ENCODE results near the gene RHOT1. TPM values are rescaled to one million over a fixed set of nuclear protein-coding genes. Genes with fewer than 3 reads are reported as not detected.
"Not testable (repeated sequence)": the region's sequence is repeated elsewhere in the genome, so short reads cannot be mapped to it uniquely, and the experiment has no call there.

RHOT1 gene
- total RNA-seq, 1 donor from 2014 or later: 61.0 TPM

DNA sequence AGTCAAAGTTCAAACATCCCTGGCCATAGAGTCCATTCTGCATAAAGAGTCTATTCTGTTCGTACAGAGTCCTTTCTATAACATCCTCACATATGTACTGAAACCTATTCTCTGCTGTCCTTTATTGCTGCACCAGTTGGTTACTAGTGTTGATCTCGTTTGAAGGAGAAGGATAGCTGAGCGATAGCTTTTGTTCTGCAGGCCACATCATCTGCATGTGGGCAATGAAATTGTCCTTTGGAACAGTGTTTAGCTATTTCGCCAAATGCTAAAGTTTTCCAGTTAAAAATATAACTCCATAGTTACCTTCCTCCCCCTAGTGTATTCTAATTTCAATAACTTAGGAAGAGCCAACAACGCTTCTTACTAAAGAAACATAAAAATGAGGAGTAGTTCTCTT, 6.0 kb downstream of the RHOT1 start:
- ATAC-seq (ENCODE audit: poor library complexity): no peak
- DNase-seq: no peak
- intact Hi-C loops (cut with DNase I): loop anchor here (10.0 kb wide), 1 partner anchor 144 kb away; the partner anchor contains the start of gene LRRC37B

DNA sequence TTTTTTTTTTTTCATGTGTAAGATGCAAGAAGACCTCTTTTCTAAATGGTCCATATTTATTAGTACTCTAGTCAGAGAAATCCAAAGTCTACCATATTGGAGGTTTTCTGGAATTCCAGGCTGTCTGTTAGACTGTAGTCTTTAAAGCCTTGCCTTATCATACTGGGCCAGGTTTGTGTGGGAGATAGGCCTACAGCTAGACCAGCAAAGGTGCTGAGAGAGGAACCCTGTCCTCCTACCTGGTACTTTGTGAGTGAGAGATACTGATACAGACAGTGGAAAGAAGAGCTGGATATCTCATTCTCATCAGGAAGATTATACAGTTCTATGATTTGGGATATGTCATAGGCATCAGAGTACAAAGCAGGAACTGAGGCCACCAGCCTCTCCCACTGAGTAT, 8.1 kb downstream of the RHOT1 start:
- intact Hi-C loops (cut with DNase I): no loop called here
- ATAC-seq (ENCODE audit: poor library complexity) (no peak), DNase-seq (no peak)

DNA sequence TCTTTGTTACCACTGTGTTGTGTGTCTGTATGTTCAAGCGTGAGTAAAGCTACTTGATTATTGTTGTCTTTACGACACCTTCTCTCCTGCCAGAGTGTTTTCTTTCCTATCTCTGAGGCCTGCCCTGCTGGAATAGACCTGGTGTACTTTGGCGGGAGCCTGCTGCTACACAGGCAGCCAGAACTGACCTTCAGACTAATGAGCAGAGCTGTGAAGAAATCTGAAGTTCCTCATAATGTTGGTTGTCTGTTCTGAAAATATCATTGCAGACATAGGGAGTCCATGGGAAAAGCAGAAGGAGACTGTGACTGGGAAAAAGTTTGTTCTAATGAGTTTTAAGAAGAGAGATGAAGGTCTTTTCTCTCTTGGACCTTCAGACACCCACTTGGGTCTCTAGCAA, 9.8 kb downstream of the RHOT1 start:
- intact Hi-C loops (cut with DNase I): no loop called here
- ATAC-seq (ENCODE audit: poor library complexity) (peak; percentile 91), DNase-seq (no peak)

DNA sequence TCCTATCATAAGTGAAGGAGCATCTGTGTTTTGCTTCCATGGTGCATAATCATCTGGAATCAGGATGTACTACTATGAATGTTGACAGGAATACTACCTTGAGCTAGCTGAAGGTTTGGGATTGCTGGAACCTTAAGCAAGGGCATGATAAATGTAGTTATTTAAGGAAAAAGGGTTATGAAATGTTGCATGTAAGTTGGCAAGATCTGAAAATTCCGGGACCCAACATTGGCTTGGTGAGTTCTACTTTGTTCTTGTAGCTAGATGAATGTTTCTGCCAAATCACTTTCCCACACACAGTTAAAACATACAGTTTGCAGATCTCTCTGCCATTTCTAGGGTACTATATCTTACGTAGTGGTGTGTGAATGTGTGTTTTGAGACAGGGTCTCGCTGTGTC, 13.6 kb downstream of the RHOT1 start:
- intact Hi-C loops (cut with DNase I): no loop called here
- ATAC-seq (ENCODE audit: poor library complexity) (no peak), DNase-seq (no peak)

DNA sequence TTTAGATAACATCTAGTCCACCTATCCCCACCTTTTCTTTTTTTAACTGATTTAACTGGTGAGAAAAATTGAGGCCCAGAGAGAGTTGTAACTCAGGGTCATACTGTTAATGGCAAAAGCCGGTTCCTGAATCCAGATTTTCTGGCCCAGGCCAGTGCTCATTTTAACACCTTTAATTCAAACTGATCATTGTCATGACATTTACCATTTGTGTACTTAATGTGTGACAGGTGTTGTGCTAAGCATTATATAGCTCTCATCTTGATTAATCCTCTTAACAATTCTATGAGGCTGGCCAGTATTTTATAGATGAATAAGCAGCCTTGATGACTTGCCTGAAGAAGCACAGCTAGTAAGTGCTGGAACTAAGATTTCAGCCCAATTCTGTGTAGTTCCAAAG, 14.4 kb downstream of the RHOT1 start:
- DNase-seq: no peak
- intact Hi-C loops (cut with DNase I): no loop called here

DNA sequence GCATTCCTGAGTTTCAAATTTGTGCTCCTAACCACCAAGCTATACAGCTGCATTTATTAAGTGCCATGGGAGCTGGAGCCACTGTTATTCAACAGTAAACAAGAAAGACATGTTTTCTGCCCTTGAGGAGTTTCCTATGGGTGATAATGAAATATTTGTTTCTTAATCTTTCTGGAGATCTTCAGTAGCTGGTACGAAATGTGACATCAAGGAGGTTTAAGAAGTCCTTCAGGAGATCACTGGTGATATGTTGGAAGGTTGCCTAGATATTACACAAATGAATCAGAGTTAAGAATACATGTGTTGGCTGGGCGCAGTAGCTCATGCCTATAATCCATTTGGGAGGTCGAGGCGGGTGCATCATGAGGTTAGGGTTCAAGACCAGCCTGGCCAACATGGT, 14.9 kb downstream of the RHOT1 start:
- ATAC-seq (ENCODE audit: poor library complexity): no peak
- no peak for DNase-seq
- intact Hi-C loops (cut with DNase I): no loop called here

More for the DNA sequence above, 14.4 kb downstream of the RHOT1 start:
- ATAC-seq (ENCODE audit: poor library complexity): no peak

DNA sequence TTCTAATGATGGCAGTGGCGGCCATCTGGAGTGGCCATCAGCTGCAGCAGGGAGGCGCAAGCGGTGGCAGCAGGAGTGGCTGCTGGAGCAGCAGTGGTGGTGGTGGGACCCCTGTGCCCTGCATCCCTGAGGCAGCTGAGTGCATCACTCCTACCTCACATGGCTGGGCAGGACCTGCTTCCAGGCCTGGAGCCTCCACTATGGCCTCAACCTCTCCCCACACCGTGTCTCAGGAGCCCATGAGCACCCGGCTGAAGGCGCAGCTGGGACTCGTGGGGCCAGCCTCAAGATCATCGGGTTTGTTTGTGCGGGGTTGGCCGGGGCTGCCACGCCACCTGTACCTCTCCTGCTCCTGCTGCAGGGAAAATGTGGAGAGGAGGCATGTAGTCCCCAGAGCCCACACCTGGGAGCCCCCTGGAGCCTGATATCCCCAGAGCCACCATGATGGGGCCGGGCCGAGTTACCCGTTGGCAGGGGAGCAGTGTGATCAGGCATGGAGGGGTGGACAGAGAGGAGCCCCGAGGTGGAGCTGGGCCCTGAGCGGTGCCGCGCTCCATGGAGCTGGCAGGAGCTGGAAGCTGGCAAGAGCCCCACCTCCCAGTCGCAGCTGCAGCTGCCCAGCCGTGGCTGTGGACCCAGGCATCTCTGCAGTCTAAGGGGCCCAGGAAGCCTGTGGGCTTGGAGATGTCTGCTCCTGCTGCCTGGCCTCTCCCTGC, 16.7 kb downstream of the RHOT1 start:
- DNase-seq (no peak), ATAC-seq (ENCODE audit: poor library complexity) (peak; percentile 74)
- intact Hi-C loops (cut with DNase I): no loop called here

DNA sequence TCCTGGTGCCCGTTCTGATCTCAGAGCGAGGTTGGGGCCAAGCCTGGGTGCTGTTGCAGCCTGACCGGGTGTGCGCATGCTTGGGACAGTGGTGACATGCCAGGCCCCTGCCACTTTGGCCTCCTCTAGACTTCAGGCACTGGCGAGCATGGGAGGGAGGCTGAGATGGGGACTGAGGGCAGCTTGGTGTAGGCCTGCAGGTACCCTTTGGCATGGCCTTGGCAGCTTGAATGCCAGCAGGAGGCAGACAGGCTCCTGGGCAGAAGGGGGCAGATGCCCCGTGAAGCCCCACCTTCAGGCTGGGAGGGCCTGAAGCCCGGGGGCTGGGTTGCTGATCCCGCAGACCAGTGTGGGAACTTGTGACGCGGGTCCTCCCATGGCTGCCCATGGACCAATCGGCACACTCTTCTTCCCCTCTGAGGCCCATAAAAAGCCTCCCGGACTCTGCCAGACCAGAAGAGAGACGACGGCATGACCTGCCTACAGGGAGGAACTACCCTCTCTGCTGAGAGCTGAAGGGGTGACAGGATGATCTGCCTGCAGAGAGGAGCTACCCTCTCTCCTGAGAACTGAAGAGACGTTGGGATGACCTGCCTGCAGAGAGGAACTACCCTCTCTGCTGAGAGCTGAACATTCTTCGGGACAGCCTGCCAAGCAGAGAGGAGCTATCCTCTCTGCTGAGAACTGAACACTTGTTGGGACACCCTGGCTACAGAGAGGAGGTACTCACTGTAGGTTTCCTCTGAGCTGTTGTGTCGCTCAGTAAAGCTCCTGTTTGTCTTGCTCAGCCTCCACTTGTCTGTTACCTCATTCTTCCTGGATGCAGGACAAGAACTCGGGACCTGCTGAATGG, 17.5 kb downstream of the RHOT1 start:
- ATAC-seq (ENCODE audit: poor library complexity) (peak; percentile 45), DNase-seq (no peak)
- intact Hi-C loops (cut with DNase I): no loop called here

DNA sequence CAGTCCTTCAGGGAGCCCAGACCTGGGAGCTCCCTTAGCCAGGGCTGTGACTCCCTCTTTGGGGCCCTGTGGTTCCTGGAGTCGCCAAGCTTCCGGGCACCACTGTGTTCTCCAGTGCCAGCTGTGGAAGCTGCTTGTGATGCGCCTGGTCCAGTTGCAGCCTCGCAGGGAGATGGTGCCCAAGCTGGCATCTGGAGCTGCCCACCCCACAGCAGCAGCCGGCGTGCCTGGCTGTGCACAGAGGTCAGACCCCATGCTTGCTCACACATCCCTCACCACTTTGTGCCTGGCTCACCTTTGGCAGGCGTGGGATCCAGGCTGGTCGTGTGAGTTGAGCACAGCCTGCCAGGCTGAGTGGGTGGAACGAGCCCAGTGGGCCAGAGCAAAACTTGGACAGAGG, 18.2 kb downstream of the RHOT1 start:
- DNase-seq (no peak), ATAC-seq (ENCODE audit: poor library complexity) (peak; percentile 23)
- intact Hi-C loops (cut with DNase I): no loop called here

DNA sequence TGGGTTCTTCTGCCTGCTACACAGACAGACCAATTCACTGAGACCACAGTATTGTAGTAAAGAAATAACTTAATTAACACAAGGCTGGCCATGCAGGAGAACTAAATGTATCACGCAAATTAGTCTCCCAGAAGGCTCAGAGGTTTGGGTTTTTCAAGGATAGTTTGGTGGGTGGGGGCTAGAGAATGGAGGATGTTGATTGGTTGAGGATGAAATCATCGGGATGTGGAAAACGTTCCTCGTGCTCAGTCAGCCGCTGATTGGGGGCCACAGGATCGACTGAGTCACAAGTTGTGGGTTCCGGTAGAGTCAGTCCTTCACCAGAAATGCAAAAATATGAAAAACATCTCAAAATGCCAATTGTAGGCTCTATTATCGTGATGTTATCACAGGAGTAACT, 18.7 kb downstream of the RHOT1 start:
- intact Hi-C loops (cut with DNase I): no loop called here
- DNase-seq (no peak), ATAC-seq (ENCODE audit: poor library complexity) (no peak)

DNA sequence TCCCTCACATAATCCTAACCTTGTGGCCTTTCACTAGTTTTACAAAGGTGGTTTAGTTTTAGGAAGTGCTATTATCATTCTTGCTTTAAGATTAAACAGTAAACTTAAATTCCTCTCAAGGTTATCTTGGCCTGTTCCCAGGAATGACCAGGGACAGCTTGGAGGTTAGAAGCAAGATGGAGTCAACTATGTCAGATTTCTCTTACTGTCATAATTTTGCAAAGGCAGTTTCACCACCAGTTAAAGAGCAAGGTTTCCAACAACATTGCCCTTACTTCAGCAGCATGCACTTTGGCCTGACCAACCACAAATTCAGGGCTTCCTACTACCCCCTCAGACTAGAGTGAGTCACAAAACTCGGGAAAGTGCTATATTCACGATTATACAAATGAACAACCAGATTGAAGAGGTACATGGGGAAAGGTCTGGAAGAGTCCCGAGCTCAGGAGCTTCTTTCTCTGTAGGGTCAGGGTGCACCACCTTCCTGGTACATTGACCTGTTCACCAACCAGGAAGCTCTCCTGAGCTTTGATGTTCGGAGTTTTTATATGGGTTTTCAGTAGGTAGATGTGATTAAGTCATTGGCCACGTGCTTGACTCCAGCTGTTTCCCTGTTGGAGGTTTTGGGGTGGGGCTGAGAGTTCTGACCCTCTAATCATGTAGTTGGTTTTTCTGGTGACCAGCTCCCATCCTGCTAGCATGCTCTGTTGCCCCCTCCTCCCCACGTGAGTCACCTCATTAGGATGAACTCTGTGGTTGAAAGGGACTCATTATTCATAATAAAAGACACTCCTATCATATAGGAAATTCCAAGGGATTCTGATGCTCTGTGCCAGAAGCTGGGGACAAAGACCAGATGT, 19.4 kb downstream of the RHOT1 start:
- DNase-seq (no peak), ATAC-seq (ENCODE audit: poor library complexity) (no peak)
- intact Hi-C loops (cut with DNase I): no loop called here

DNA sequence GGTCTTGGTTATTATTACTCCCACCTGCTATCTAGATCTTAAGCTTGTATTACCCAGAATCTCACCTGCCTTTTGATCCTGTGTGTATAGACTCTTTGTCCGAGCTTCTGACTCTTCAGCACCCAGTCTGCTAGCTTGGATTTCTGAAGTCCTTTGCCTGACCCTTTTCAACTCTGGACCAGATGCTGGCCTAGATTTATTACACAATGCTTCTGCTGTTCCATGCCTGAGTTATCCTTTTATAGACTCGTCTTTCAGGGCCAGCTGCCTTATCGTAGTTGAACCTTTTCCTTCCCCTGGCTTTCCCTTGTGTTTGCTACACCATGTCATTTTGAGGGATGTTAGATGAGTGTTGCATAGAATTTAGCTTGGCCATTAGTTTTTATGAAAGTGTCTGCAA, 32.6 kb downstream of the RHOT1 start:
- DNase-seq (no peak), ATAC-seq (ENCODE audit: poor library complexity) (peak; percentile 66)
- intact Hi-C loops (cut with DNase I): no loop called here

DNA sequence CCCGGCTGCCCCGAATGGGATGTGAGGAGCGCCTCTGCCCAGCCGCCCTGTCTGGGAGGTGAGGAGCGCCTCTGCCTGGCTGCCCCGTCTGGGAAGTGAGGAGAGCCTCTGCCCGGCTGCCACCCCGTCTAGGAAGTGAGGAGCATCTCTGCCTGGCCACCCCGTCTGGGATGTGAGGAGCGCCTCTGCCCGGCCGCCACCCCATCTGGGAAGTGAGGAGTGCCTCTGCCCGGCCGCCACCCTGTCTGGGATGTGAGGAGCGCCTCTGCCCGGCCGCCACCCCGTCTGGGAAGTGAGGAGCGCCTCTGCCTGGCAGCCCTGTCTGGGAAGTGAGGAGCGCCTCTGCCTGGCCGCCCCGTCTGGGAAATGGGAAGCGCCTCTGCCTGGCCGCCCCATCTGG, 36.4 kb downstream of the RHOT1 start:
- DNase-seq; intact Hi-C loops (cut with DNase I); ATAC-seq (ENCODE audit: poor library complexity): not testable (repeated sequence)

DNA sequence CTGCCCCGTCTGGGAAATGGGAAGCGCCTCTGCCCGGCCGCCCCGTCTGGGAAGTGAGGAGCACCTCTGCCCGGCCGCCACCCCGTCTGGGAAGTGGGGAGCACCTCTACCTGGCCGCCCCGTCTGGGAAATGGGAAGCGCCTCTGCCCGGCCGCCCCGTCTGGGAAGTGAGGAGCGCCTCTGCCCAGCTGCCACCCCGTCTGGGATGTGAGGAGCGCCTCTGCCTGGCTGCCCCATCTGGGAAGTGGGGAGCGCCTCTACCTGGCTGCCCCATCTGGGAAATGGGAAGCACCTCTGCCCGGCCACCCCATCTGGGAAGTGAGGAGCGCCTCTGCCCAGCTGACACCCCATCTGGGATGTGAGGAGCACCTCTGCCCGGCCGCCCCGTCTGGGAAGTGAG, 36.8 kb downstream of the RHOT1 start:
- ATAC-seq (ENCODE audit: poor library complexity); intact Hi-C loops (cut with DNase I); DNase-seq: not testable (repeated sequence)

DNA sequence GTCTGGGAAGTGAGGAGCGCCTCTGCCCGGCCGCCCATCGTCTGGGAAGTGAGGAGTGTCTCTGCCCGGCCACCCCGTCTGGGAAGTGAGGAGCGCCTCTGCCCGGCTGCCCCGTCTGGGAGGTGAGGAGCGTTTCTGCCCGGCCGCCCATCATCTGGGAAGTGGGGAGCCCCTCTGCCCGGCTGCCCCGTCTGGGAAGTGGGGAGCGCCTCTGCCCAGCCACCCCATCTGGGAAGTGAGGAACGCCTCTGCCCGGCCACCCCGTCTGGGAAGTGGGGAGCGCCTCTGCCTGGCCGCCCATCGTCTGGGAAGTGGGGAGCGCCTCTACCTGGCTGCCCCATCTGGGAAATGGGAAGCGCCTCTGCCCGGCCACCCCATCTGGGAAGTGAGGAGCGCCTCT, 37.2 kb downstream of the RHOT1 start:
- ATAC-seq (ENCODE audit: poor library complexity); intact Hi-C loops (cut with DNase I); DNase-seq: not testable (repeated sequence)

DNA sequence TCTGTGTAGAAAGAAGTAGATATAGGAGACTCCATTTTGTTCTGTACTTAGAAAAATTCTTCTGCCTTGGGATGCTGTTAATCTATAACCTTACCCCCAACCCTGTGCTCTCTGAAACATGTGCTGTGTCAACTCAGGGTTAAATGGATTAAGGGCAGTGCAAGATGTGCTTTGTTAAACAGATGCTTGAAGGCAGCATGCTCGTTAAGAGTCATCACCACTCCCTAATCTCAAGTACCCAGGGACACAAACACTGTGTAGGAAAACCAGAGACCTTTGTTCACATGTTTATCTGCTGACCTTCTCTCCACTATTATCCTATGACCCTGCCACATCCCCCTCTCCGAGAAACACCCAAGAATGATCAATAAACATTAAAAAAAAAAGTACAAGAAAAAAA, 38.0 kb downstream of the RHOT1 start:
- peak; percentile 53 for ATAC-seq (ENCODE audit: poor library complexity)
- DNase-seq; intact Hi-C loops (cut with DNase I): not testable (repeated sequence)

DNA sequence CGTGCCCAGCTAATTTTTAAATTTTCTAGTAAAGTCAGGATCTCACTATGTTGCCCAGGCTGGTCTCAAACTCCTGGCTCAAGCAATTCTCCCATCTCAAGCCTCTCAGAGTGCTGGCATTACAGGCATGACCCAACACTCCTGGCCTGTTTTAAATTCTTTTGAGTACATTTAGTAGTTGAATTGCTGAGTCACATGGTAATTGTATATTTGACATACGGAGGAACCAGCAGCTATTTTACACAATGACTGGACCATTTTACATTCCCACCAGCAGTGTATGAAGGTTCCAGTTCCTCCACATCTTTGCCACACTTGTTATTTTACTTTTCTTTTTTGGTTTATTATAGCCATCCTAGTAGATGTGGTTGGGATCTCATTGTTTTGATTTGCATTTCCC, 43.6 kb downstream of the RHOT1 start:
- intact Hi-C loops (cut with DNase I): no loop called here
- ATAC-seq (ENCODE audit: poor library complexity): no peak
- no peak for DNase-seq

DNA sequence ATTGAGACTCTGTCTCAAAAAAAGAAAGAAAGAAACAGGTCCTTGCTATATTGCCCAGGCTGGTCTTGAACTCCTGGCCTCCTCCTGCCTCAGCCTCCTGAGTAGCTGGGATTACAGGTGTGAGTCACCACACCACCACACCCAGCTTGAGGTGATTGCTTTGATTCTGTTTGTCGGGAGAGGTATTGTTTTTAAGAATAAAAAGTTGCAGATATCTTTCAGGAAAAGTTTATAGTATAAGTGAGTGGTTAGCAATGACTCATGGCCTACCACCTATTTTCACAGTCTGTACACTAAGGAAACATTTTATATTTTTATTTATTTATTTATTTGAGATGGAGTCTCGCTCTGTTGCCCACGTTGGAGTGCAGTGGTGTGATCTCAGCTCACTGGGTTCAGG, 45.0 kb downstream of the RHOT1 start:
- intact Hi-C loops (cut with DNase I): no loop called here
- DNase-seq (no peak), ATAC-seq (ENCODE audit: poor library complexity) (no peak)

DNA sequence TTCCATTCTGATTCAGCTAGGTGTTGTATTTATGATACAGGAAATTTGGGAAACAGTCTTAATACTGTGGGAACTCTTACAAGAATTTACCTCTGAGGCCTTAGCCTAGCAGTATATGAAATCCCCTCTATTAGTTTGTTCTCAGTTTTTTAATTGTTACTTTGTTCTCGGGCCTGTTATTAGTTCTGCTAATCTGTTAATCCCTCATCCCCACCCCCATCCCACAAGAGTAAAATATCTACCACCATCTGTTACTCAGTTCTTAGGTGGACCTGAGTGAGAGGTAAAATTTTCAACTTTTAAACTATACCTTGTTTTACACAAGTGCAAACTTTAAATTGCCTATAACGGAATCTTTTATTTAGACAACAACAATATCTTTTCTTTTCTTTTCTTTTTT, 47.0 kb downstream of the RHOT1 start:
- DNase-seq: no peak
- intact Hi-C loops (cut with DNase I): no loop called here
- ATAC-seq (ENCODE audit: poor library complexity): no peak

Measured in Right ventricle myocardium superior (tissue), 1 donor.